C4-2B (cell line): ENCODE data around the gene FHIT.

Experiments
- CTCF ChIP-seq: fragments of 450-650 bp; conservative IDR thresholded peaks from 2 replicates; pipeline ENCODE4 v1.5.1; 2017; ENCODE audit warnings: mild to moderate bottlenecking
- ZFX ChIP-seq: fragments of 450-650 bp; IDR thresholded peaks from 2 replicates; pipeline ENCODE4 v1.6.1; 2017

- TF ChIP-seq CTCF (no peak), ZFX (no peak)
These were observed 1356.7 kb downstream of the FHIT start for GRCh38 chr3:59894425-59895121.
